ENCODE results near the gene COPS8.
A peak's percentile ranks its signal among the peaks of the same experiment; 100 is the strongest.

Gene COPS8

GRCh38 chr2:237115870-237116269 lies 30.2 kb downstream of the COPS8 start:
- DNase-seq (ENCODE audit: low read depth) = no peak
- TF ChIP-seq CTCF (IDR thresholded peaks at IDR 0.05; ENCODE audit: low read depth, low read length, missing control alignments) = no peak
- H3K4me3 ChIP-seq (ENCODE audit: low read depth, low read length) = no peak overlapping the region

- DNase-seq (ENCODE audit: low read depth) = no peak
- H3K4me3 ChIP-seq (ENCODE audit: low read depth, low read length) = no peak overlapping the region
- no peak for TF ChIP-seq CTCF (IDR thresholded peaks at IDR 0.05; ENCODE audit: low read depth, low read length, missing control alignments)
Observed at GRCh38 chr2:237116431-237116830, 30.7 kb downstream of the COPS8 start.

GRCh38 chr2:237118025-237118424 lies 32.3 kb downstream of the COPS8 start:
- H3K4me3 ChIP-seq (ENCODE audit: low read depth, low read length) = no peak overlapping the region
- no peak for DNase-seq (ENCODE audit: low read depth)
- no peak for TF ChIP-seq CTCF (IDR thresholded peaks at IDR 0.05; ENCODE audit: low read depth, low read length, missing control alignments)

- TF ChIP-seq CTCF (IDR thresholded peaks at IDR 0.05; ENCODE audit: low read depth, low read length, missing control alignments) = no peak
- no peak for DNase-seq (ENCODE audit: low read depth)
- no peak overlapping the region for H3K4me3 ChIP-seq (ENCODE audit: low read depth, low read length)
Observed at GRCh38 chr2:237118561-237119155, 33.0 kb downstream of the COPS8 start.

GRCh38 chr2:237120916-237121315 lies 35.2 kb downstream of the COPS8 start:
- DNase-seq (ENCODE audit: low read depth) = no peak
- no peak for TF ChIP-seq CTCF (IDR thresholded peaks at IDR 0.05; ENCODE audit: low read depth, low read length, missing control alignments)
- no peak overlapping the region for H3K4me3 ChIP-seq (ENCODE audit: low read depth, low read length)

GRCh38 chr2:237121321-237121720 lies 35.6 kb downstream of the COPS8 start:
- no peak overlapping the region for H3K4me3 ChIP-seq (ENCODE audit: low read depth, low read length)
- DNase-seq (ENCODE audit: low read depth) = no peak
- TF ChIP-seq CTCF (IDR thresholded peaks at IDR 0.05; ENCODE audit: low read depth, low read length, missing control alignments) = no peak

GRCh38 chr2:237122214-237122666 lies 36.6 kb downstream of the COPS8 start:
- TF ChIP-seq CTCF (IDR thresholded peaks at IDR 0.05; ENCODE audit: low read depth, low read length, missing control alignments) = peak; percentile 67
- DNase-seq (ENCODE audit: low read depth) = peak; percentile 13
- H3K4me3 ChIP-seq (ENCODE audit: low read depth, low read length) = no peak overlapping the region

All from GM12864 (cell line).